Endothelial cell of umbilical vein (primary cell): ENCODE results near the gene IL4R. TPM values are rescaled to one million over a fixed set of nuclear protein-coding genes. Genes with fewer than 3 reads are reported as not detected.

ENCODE experiments used
- BruUV-seq: library from RNA; stranded (reverse); fragments of 400-500 nt; replicated peaks from 2 replicates; lab custom pipeline; 2021; lab: Mats Ljungman, UMichigan
- CTCF ChIA-PET: fragments of 300-600, 350-600 bp; sonication (Branson Sonifier 250); formaldehyde crosslinking; loops from one replicate; lab custom pipeline; 2021; ENCODE audit warnings: antibody characterized with exemption, inconsistent platforms; lab: Charles Lee
- POLR2A ChIA-PET: fragments of 300-600, 350-600 bp; sonication (Branson Sonifier 250); formaldehyde crosslinking; loops from one replicate; lab custom pipeline; 2021; ENCODE audit warnings: antibody characterized with exemption, inconsistent platforms; lab: Charles Lee
- DNase-seq: peaks from one replicate; pipeline ENCODE4 v3.0.0-alpha.2; 2011; ENCODE audit warnings: low read depth, low spot score
- FAIRE-seq: peaks from 2 replicates; lab custom pipeline; 2011; peaks lifted over from hg19 to GRCh38; lab: Jason Lieb, UNC
- H2AFZ ChIP-seq: 2 replicates; pipeline ENCODE4 v1.6.0; 2012; ENCODE audit warnings: low read depth, low read length, control low read depth, inconsistent platforms
- H3K27ac ChIP-seq: 2 replicates; pipeline ENCODE4 v1.5.1; 2011; ENCODE audit warnings: low read depth, mild to moderate bottlenecking, control low read depth, low read length, moderate library complexity; ENCODE audit not compliant: insufficient read depth
- H3K27me3 ChIP-seq, 2 experiments: 2 replicates each; pipeline versions ENCODE4 v1.6.0 to v1.6.1; 2011; ENCODE audit warnings: low read length in 2 of 2, mixed read lengths in 1 of 2; ENCODE audit not compliant: control insufficient read depth in 2 of 2, insufficient read depth in 2 of 2
- H3K36me3 ChIP-seq, 2 experiments: 2 replicates in 1 of 2; 3 replicates in 1 of 2; pipeline ENCODE4 v1.5.1; 2011; ENCODE audit warnings: low read length in 2 of 2, mild to moderate bottlenecking in 1 of 2, moderate library complexity in 1 of 2; ENCODE audit not compliant: control insufficient read depth in 2 of 2, insufficient read depth in 2 of 2; ENCODE audit errors: extremely low read depth in 1 of 2
- H3K4me1 ChIP-seq: 3 replicates; pipeline ENCODE4 v1.5.1; 2011; ENCODE audit warnings: mild to moderate bottlenecking, low read length; ENCODE audit not compliant: control insufficient read depth, insufficient read depth; ENCODE audit errors: extremely low read depth
- H3K4me2 ChIP-seq: 2 replicates; pipeline ENCODE4 v1.6.1; 2011; ENCODE audit warnings: low read length, control low read depth, mixed read lengths; ENCODE audit not compliant: insufficient read depth
- H3K4me3 ChIP-seq, 3 experiments: fragments of 200-600 bp in 1 of 3; sonication (generic), shearing (Covaris generic) in 1 of 3; replicated peaks in 1 of 3; 2 replicates each; pipeline ENCODE4 v1.5.1; 2011 to 2016; ENCODE audit warnings: control low read depth in 3 of 3, low read length in 3 of 3, mild to moderate bottlenecking in 2 of 3, inconsistent platforms in 1 of 3, low read depth in 1 of 3, moderate library complexity in 1 of 3; ENCODE audit not compliant: insufficient read depth in 1 of 3
- H3K79me2 ChIP-seq: 2 replicates; pipeline ENCODE4 v1.6.0; 2012; ENCODE audit warnings: low read length, inconsistent platforms; ENCODE audit not compliant: control insufficient read depth, insufficient read depth
- H3K9ac ChIP-seq: replicated peaks from 2 replicates; pipeline ENCODE3; 2011; ENCODE audit warnings: low read length, control low read depth; ENCODE audit not compliant: insufficient read depth; ENCODE audit errors: extremely low read depth
- H3K9me1 ChIP-seq: replicated peaks from 3 replicates; pipeline ENCODE4 v1.6.0; 2011; ENCODE audit warnings: mild to moderate bottlenecking, low read length; ENCODE audit not compliant: control insufficient read depth, insufficient read depth; ENCODE audit errors: extremely low read depth
- H3K9me3 ChIP-seq: replicated peaks from 2 replicates; pipeline ENCODE4 v1.5.1; 2012; ENCODE audit warnings: low read length, inconsistent platforms; ENCODE audit not compliant: control insufficient read depth, insufficient read depth
- H4K20me1 ChIP-seq: replicated peaks from 2 replicates; pipeline ENCODE3; 2011; ENCODE audit warnings: mild to moderate bottlenecking, low read length; ENCODE audit not compliant: control insufficient read depth, insufficient read depth; ENCODE audit errors: extremely low read depth
- CTCF ChIP-seq, 2 donors: IDR thresholded peaks; 1 replicate in 1 of 2; 2 replicates in 1 of 2; pipeline ENCODE4 v1.5.1; 2011; ENCODE audit warnings: low read length in 2 of 2, mild to moderate bottlenecking in 2 of 2, moderate library complexity in 2 of 2, control low read depth in 1 of 2, inconsistent platforms in 1 of 2, low read depth in 1 of 2; ENCODE audit not compliant: insufficient read depth in 1 of 2; ENCODE audit errors: extremely low read depth in 1 of 2
- EZH2 ChIP-seq: IDR thresholded peaks from 2 replicates; pipeline ENCODE4 v1.6.1; 2012; ENCODE audit warnings: borderline replicate concordance, low read depth, mild to moderate bottlenecking, moderate library complexity, low read length, inconsistent platforms; ENCODE audit not compliant: severe bottlenecking
- FOS ChIP-seq: IDR thresholded peaks from 2 replicates; pipeline ENCODE4 v1.6.1; 2011; ENCODE audit warnings: mild to moderate bottlenecking, low read length, moderate library complexity, borderline replicate concordance; ENCODE audit not compliant: insufficient read depth
- GATA2 ChIP-seq: IDR thresholded peaks from 2 replicates; pipeline ENCODE4 v1.7.0; 2011; ENCODE audit warnings: low read depth, mild to moderate bottlenecking, moderate library complexity, mixed read lengths, low read length; ENCODE audit not compliant: insufficient read length, insufficient read depth
- JUN ChIP-seq: IDR thresholded peaks from 2 replicates; pipeline ENCODE4 v1.6.1; 2011; ENCODE audit warnings: borderline replicate concordance, low read depth; ENCODE audit not compliant: insufficient read length, insufficient read depth
- MAX ChIP-seq: IDR thresholded peaks from 2 replicates; pipeline ENCODE4 v1.6.1; 2011; ENCODE audit not compliant: insufficient read depth, insufficient read length
- MYC ChIP-seq: IDR thresholded peaks from one replicate; pipeline ENCODE4 v1.6.1; 2011; ENCODE audit warnings: mild to moderate bottlenecking, low read depth, low read length
- POLR2A ChIP-seq: IDR thresholded peaks from 2 replicates; pipeline ENCODE4 v1.6.1; 2012; ENCODE audit warnings: low read depth, mild to moderate bottlenecking, control low read depth, low read length
- POLR2AphosphoS5 ChIP-seq: IDR thresholded peaks from 2 replicates; pipeline ENCODE4 v1.6.1; 2012; ENCODE audit warnings: low read depth, mild to moderate bottlenecking, control low read depth, low read length, moderate library complexity; ENCODE audit not compliant: insufficient read depth
- dilution Hi-C: fragments of 300-500 bp; cut with MboI; formaldehyde crosslinking; loops from one replicate; pipeline ENCODE4 v1.15.0; 2019; ENCODE audit warnings: low sequenced_read_pairs; ENCODE audit not compliant: extremely low pct_ligation_motif_present
- intact Hi-C: fragments of 100-400 bp; cut with micrococcal nuclease; formaldehyde crosslinking; loops from one replicate; pipeline ENCODE4 v1.10.0; 2022
- polyA plus RNA-seq, 4 experiments: library from polyadenylated mRNA; depleted of rRNA in 3 of 4; stranded (reverse) in 3 of 4; unstranded in 1 of 4; fragments of >200 nt; gene quantifications; 2 replicates each; pipeline versions ENCODE4 v1.2.1 to v1.2.3, GENCODE V29; 2011 to 2012; ENCODE audit warnings: missing spikeins in 1 of 4
- total RNA-seq: library from RNA; stranded (reverse); gene quantifications from 2 replicates; pipeline ENCODE4 v1.2.3, GENCODE V29; 2021

IL4R gene
- total and polyA plus RNA-seq, 2 donors (not counting 3 experiments of a cell fraction or from before 2014, with no cell fraction given), result 138 to 139 TPM

GRCh38 chr16:27410761-27411160 is 97.0 kb downstream of the IL4R start:
- Histone ChIP-seq H3K27ac (no peak overlapping the region), H3K9ac (no peak overlapping the region), H3K9me3 (no peaks in the 10 kb centered on the region), H2AFZ (no peak overlapping the region), H3K79me2 (no peaks in the 10 kb centered on the region), H3K36me3 (no peaks in the 10 kb centered on the region), H3K4me3 (no peak overlapping the region), H4K20me1 (no peaks in the 10 kb centered on the region), H3K27me3 (peaks cover 0 to 2% of the 10 kb centered on the region in 2 experiments), H3K4me2 (no peak overlapping the region), H3K4me1 (peaks cover 4% of the 10 kb centered on the region), H3K9me1 (no peaks in the 10 kb centered on the region)
- no TSS peak for BruUV-seq
- intact Hi-C loops, result no loop called here
- dilution Hi-C loops, result no loop called here
- FAIRE-seq (no peak), DNase-seq (no peak)
- no peak for TF ChIP-seq POLR2AphosphoS5
- TF ChIP-seq MAX, result no peak
- no peak for TF ChIP-seq EZH2
- no peak for TF ChIP-seq POLR2A
- TF ChIP-seq FOS, result no peak
- no peak for TF ChIP-seq JUN
- no peak for TF ChIP-seq MYC
- no peak for TF ChIP-seq GATA2
- no peak for TF ChIP-seq CTCF (IDR thresholded peaks at IDR 0.05; ENCODE audit: extremely low read depth in 1 of 2, insufficient read depth in 1 of 2, low read depth in 1 of 2, low read length in 2 of 2)
- POLR2A ChIA-PET, result no interaction called here
- CTCF ChIA-PET, result no interaction called here
